ENCODE measurements around the gene DMPK. TPM values are rescaled to one million over a fixed set of nuclear protein-coding genes. Genes with fewer than 3 reads are reported as not detected.

Gene DMPK
- total and polyA plus RNA-seq, 9 of the 15 experiments (the other 6 are each of a cell fraction or from before 2014, with no cell fraction given) = 0.24 to 31.3 (median 7.3) TPM

GRCh38 chr19:45801603-45802175, 19.4 kb upstream of the DMPK start (continued):
- TF ChIP-seq EGR1 (conservative IDR thresholded peaks at IDR 0.05) (no peak), ZNF253 (CRISPR knock-in tag; conservative IDR thresholded peaks at IDR 0.05) (no peak), TSC22D4 (tag; IDR thresholded peaks at IDR 0.05) (no peak), TEAD2 (tag; IDR thresholded peaks at IDR 0.05) (no peak), RBFOX2 (IDR thresholded peaks at IDR 0.05; ENCODE audit: low read depth, low read length) (no peak), NR2C1 (IDR thresholded peaks at IDR 0.05) (no peak), NR2C1 (tag; IDR thresholded peaks at IDR 0.05) (no peak), NFYB (IDR thresholded peaks at IDR 0.05; ENCODE audit: extremely low read depth, insufficient read length) (no peak), THRAP3 (IDR thresholded peaks at IDR 0.05; ENCODE audit: borderline replicate concordance) (no peak), NEUROD1 (IDR thresholded peaks at IDR 0.05; ENCODE audit: borderline replicate concordance, low read depth, low read length, partially characterized antibody) (no peak), HDAC8 (tag; IDR thresholded peaks at IDR 0.05) (no peak), CBX8 (IDR thresholded peaks at IDR 0.05; ENCODE audit: borderline replicate concordance, extremely low read depth, low read depth, low read length, poor library complexity, severe bottlenecking) (no peak), ZNF766 (CRISPR knock-in tag; conservative IDR thresholded peaks at IDR 0.05) (no peak), ZBTB17 (CRISPR knock-in tag; IDR thresholded peaks at IDR 0.05) (no peak), CBFA2T2 (conservative IDR thresholded peaks at IDR 0.05) (no peak), RBM14 (IDR thresholded peaks at IDR 0.05; ENCODE audit: borderline replicate concordance, insufficient read depth, low read depth, low read length) (no peak), FOXK1 (CRISPR knock-in tag; IDR thresholded peaks at IDR 0.05; ENCODE audit: borderline replicate concordance) (no peak), HNRNPUL1 (IDR thresholded peaks at IDR 0.05; ENCODE audit: low read length) (no peak), U2AF2 (optimal IDR thresholded peaks at IDR 0.05; ENCODE audit: low read depth, low read length) (no peak), E2F6 (IDR thresholded peaks at IDR 0.05; ENCODE audit: borderline replicate concordance in 1 of 2, extremely low read depth in 1 of 2, insufficient read depth in 1 of 2, insufficient read length in 1 of 2, low read depth in 1 of 2, low read length in 1 of 2, poor library complexity in 1 of 2, severe bottlenecking in 1 of 2) (no peak), ZKSCAN1 (IDR thresholded peaks at IDR 0.05; ENCODE audit: low read depth, low read length) (no peak), ZNF592 (IDR thresholded peaks at IDR 0.05) (peak; percentile 66; the same call in 1 of the 2 replicates), MAX (CRISPR knock-in tag; IDR thresholded peaks at IDR 0.05) (peak; percentile 36; the same call in 1 of the 2 replicates)
- TF ChIP-seq, protein P1, sequence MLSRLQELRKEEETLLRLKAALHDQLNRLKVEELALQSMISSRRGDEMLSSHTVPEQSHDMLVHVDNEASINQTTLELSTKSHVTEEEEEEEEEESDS (CRISPR knock-in tag; IDR thresholded peaks at IDR 0.05) = no peak

Measured in K562 (cell line).